H4 (cell line): Measurements from ENCODE around the gene KLHL26. TPM values are rescaled to one million over a fixed set of nuclear protein-coding genes. Genes with fewer than 3 reads are reported as not detected.
A peak's percentile ranks its signal among the peaks of the same experiment; 100 is the strongest.

Experiments used
- DNase-seq: peaks from one replicate; pipeline ENCODE4 v3.0.0-alpha.2; 2015; ENCODE audit warnings: low spot score
- total RNA-seq: library from RNA; depleted of rRNA; stranded (reverse); fragments of >200 nt; shearing (Covaris generic); gene quantifications from 2 replicates; pipeline ENCODE4 v1.2.3, GENCODE V29; 2014

KLHL26 gene
- total RNA-seq, 1 experiment from 2014 or later = 2.3 TPM

DNA sequence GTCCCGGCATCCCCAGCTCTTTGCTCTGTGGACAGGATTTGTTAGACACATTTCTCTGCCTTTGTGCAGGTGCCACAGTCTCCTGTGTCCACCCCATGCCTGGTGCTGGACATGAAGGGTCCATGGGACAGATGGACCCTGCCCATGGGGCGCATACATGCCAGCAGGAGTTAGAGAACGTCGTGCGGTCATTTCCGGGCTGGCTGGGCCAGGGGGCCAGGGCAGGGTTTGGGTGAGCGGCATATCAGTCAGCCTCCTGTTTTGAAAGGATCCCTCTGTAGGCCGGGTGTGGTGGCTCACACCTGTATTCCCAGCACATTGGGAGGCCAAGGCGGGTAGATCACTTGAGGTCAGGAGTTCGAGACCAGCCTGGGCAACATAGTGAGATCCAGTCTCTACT, 11.0 kb downstream of the KLHL26 start:
- DNase-seq = no peak

DNA sequence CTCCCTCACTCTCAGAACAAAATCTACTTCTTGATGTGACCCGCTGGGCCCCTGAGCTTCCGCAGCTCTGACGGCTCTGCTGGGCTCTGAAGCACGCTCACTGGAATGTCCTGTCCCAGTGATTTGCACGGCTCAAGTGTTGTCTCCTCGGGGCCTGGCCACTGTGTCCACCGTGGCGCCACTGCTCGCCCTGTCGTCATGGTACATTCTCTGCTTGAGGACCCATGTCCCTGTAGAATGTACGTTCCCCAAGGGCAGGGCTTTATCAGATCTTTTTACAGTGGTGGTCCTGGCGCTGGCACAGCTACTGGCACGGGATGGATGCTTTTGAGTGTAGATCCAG, 12.1 kb downstream of the KLHL26 start:
- DNase-seq = no peak

DNA sequence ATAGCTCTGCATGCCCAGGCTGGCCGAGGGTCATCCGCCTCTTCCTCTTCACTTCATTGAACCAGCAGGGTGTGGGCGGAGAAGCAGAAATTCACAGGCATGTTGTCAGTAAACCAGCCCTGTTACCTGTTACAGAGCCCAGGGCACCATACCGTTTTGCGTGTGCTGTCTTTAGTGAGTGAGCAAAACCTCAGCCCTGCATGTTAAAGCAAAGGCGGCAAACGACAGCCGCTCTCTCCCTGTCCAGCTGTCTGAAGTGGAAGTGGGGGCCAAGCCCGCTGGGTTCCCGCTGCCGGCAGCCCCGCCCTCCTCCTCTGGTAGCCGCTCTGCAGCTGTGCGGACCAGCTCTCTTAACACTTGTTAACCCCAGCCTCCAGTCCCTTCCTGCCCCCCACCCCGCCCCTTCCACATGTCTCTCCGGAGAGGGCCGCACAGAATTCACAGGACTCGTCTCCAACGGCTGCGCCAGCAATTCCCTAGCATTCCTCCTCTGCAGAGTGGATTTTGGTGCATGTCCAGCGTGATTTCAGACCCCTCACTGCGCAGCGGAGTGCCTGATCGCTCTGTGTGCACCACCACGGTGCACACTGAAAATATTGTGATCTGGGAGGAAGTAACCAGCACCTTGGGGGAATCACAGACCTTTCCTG, 12.7 kb downstream of the KLHL26 start:
- no peak for DNase-seq

DNA sequence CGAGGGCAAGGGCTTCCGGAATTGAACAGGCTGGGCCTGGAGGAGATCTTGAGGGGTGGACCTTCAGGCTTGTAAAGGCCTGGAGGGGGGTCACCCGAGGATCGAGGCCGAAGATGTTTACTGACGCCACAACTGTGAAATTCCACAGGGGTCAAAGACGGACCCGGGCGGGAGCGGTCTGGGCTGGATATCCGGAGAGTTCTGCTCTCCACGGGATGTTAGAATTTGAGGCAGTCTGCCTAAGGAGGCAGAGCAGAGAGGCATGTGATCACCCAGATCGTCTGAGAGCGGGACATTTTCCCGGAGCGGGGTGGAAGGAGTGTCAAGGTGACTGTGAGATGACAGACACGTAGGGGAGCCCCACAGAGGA, 13.2 kb downstream of the KLHL26 start:
- DNase-seq = no peak

DNA sequence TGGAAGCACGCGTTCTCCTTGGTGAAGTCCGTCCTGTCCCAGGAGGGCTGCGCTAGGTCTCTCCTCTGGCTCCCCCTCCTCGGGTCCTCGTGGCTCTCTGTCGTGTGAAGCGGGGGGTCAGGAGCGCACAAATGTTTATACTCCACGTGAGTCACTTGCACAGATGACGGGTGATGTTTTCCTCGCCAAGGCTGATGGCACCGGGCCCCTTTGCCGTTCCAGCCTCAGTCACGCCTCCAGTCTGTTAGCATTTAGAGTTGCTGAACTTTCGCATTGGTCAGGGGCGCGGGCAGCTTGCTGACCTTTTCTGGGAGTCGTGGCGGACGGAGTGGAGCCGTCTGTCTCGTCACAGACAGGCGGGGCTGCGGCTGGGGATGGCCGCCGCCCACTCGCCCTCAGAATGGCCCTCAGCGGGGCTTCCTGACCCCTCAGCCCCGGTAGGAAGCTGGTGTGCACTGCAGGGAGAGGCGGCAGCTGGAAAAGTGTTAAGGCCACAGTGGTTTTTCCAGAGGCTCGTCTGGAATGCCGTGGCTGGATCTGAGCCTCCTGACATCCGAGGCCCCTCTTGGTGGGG, 13.7 kb downstream of the KLHL26 start:
- peak; percentile 69 for DNase-seq

DNA sequence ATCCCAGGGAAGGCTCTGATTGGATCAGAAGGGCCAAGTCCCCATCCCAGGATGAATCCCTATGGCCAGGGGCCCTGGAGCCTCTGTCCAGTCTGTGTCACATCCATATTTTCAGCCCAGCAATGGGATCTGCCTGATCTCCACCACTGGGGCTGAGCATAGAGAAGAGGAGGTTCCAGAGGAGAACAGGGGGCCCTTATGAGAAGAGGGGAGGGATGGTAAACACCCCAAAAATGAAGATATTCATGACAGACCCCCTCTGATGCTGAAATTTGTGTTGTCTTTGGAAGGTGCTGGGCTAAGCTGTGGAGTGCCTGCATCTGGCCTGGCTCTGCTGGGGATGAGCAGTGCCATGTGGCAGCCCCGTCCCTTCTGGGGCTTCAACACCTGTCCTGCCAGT, 14.5 kb downstream of the KLHL26 start:
- no peak for DNase-seq

DNA sequence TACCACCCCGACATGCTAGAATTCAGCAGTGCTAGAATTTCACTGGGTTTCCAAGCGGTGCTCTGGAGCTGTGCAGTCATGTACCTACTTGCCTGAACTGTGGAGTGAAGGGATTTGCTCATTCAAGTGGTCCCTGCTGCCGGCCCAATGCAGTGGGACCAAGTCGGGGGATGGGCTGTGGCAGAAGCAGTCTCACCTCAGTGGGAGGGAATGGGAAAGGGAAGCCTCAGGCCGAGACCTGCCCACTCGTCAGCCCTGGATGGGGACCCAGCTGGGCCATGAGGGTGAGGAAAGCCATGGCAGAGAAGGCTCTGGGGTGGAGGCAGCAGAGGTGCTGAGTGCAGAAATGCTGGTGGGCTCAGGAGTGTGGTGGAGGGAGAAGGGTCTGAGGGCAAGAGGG, 14.9 kb downstream of the KLHL26 start:
- no peak for DNase-seq

DNA sequence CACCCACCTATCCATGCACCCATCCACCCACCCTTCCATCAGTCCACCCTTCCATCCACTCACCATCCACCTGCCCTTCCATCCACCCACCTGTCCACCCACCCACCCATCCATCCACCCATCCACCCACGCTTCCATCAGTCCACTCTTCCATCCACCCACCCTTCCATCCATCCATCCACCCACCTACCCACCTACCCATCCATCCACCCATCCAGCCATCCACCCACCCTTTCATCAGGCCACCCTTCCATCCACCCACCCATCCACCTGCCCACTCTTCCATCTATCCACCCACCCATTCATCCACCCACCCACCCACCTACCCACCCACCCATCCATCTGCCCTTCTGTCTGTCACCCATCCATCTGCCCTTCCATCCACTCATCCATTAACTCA, 17.0 kb downstream of the KLHL26 start:
- DNase-seq = no peak

DNA sequence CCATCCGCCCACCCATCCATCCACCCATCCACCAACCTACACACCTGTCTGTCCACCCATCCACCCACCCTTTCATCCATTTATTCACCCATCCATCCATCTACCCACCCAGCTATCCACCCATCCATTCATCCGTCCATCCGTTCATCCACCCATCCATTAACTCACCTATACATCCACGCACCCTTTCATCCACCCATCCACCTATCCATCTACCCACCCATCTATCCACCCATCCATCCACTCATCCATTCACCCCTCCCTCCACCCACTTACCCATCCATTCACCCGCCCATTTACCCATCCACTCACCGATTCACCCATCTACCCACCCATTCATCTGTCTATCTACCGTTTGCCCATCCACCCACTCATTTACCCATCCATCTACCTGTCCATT, 17.6 kb downstream of the KLHL26 start:
- DNase-seq = no peak

DNA sequence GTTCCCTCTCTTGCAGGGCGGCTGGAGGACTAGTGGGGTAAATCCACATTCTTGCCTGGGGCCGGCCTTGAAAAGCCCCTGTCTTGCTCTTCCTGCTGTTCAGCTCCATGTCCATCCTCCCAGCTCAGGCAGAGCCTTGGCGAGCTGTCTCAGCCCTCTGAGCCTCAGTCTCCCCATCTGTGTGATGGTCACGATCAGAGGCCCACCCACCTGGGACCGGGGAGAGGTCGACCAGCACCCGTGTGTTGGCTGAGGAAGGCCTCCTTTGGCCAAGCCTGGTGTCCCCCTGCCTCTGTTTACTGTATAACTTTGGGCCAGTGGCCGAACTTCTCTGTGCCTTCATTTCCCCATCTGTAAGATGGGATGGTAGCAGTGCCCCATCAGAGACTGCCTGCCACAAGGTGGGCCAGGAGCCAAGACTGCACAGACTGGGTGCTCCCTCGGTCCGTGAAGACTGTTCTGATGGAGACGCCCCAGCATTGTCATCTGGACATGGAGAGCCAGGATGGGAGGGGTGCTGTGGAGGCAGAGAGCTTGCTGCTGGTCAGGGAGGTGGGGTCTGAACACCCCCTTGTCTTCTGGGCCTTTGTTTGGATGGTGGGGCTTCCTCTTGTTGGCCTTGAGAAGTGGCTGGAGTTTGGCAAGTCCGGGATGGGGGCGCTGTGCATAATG, 18.5 kb downstream of the KLHL26 start:
- DNase-seq = no peak

DNA sequence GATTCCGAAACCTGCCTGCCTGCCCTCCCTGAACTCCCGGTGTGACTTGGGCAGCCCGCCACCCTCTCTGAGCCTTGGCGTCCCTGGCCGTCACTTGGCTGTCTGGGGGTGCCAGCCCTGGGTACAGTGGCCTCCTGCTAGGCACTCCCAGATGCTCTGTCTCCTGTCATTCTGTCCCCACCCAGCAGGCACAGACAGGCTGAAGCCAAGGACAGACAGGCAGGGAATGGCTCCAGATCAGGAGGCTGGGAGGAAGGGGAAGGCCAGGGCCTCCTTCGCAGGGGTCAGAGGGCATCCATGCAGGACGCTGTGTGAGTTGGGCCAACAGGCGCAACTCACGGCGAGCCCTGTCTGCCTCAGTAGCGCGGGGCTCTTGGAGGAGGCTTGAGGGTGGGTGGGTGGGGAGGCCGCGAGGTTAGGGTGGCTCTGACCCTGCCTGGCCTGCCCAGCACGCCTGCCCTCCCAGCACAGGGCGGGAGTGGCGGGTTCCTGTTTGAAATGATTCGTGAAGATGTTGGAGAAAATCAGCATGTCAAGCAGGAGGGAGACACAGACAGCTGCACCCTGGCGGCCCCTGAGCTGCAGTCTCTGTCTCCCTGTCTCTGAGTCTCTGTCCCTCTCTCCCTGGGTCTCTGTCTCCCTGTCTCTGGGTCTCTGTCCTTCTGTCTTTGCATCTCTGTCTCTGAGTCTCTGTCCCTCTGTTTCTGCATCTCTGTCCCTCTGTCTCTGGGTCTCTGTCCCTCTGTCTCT, 19.7 kb downstream of the KLHL26 start:
- DNase-seq = no peak

DNA sequence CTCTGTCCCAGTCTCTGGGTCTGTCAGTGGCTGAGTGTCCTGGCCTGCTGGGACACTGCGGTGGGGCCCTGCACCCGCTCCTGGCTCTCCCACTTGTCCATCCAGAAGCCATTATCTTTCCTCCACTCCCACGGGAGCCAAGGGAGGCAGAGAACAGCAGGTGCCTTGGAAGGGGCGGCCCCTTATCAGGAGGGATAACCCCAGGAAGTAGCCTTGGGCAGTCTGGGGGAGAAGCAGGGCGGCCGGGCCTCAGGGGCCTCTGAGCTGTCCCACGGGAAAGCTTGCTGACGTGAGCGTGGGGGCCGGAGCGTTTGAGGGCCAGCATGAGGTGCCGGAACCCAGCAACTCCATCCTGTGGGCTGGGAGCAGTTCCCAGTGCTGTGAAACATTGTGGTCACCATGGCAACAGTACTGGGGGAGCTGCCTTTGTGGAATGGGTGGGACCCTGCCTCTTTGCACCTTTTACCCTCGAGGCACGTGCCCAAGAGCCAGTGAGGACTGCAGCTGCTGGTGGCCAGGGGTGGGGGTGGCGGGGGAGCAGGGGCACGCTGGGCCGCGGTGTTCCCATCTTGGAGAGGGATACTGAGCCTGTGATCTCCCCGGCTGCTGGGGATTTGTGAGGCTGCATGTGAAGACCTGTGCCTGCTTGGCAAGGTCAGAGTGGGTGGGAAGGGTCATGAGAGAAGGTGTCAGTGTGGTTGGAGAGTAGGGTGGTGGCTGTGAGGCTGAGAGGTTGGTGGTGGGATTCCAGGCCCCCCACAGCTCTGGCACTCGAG, 20.9 kb downstream of the KLHL26 start:
- no peak for DNase-seq

DNA sequence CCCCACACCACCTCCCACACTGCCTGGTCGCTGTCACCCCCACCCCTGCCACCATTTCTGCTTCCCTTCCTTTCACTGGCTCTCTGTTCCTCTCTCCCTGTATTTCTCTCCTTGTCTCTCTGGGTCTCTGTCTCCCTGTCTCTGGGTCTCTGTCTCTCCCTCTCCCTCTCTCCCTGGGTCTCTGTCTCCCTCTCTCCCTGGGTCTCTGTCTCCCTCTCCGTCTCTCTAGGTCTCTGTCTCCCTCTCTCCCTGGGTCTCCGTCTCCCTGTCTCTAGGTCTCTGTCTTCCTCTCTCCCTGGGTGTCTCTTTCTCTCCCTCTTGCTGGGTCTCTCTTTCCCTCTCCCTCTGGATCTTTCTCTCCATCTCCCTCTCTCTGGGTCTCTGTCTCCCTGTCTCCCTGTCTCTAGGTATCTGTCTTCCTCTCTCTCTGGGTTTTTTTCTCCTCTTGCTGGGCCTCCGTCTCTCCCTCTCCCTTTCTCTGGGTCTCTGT, 21.6 kb downstream of the KLHL26 start:
- DNase-seq = no peak

DNA sequence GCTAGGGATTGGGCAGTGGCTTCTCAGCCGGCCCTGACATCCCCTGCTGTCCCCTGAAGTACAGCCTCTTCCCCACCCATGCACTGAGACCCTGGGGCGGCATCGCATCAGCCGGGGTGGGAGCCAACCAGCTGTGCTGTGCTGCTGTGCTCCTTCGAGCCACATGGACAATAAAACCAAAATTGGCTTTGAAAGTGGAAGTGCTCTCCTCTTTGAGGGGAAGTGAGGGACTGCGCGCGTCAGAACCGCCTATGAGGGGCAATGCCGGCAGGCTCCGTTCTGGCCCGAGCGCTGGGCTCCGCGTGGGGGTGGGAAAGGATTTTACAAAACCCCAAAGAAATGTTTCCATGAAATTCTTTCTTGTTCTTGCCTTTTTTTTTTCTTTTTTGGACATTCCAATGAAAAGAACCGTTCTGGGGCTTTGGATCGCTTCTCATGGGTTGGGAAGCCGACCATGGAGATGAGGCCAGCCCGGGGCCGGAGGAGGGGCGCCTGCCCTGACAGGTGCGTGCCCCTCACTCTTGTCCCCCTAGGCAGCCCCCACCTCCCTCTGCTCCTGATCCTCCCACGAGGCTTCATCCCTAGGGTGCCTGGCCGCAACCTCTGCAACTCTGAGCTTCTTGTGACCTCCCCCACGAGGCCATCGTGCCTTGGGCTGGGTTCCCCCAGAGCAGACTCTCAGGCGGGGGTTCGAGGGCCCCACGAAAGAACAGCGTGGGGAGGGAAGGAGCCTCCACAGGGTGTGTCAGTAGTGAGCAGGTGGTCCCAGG, 22.6 kb downstream of the KLHL26 start:
- no peak for DNase-seq

DNA sequence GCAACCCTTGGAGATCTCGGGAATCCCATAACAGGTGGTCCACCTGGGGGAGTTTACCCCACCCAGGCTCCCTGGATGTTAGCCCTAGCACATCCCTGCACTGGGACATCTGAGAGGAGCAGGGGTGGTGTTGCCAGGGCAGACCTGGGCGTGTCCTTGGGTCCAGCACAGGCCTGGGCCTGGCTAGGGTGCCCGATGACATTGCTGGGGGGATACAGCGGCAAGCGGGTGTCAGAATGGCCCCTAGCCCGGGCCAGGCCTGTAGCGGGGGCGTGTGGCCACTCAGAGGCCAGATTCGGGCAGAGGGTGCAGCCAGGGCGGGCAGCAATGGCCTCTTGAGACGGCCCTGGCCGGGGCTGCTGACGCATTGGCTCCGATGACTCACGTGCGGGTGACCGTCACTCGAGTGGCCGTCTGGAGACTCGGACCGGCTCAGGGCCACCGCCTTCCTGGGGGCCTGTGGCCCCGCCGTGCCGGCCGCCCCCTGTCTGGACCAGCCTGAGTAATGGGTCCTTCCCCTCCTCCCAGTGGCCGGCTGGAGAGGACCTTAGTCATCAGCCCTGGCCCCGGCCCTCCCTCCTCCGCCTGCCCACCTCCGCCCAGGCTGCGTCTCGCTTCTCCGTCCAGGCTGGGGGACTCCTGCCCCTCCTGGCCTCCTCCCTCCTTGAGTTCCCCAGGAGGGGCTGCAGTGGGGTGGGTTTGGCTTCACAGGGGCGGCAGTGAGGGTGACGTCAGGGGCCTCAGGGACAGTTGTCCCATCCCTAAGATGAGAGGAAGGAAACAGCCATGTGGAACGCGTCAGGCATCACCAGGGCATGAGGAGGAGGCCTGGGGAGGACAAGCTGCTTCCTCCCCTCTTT, 23.5 kb downstream of the KLHL26 start:
- peak; percentile 69 for DNase-seq

DNA sequence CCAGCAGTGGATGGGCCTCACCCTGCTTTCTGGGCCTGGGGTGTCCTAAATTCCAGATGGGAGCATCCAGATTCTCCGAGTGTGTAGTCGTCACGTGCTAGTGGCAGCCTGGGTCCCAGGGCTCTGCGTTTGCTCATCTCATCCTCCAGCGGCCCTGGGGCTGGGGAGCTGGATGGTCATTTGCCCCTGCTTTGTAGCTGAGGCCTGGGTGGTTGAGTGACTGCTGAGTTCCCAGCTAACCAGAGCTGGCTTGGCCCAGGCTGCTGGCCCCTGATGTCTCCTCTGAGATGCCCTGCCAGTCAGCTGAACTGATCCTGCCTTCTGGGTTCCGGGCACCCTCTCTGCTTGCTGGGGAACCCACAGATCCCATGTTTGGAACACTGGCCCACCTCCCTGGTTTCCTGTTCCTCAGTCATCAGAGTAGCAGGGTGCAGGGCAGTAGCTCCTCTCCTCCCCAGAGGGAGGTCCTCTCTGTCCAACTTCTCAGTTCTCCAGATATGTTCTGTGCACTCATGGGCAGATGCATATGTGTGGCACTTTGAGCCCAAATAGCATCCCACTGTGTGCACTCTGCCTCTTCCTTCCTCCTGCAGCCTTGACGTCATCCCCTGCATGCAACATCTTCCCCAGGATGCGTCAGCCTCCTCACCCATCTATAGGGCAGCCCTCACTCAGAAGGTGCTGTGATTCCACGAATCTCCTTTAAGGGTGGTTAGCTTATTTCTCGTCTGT, 24.3 kb downstream of the KLHL26 start:
- DNase-seq = no peak

DNA sequence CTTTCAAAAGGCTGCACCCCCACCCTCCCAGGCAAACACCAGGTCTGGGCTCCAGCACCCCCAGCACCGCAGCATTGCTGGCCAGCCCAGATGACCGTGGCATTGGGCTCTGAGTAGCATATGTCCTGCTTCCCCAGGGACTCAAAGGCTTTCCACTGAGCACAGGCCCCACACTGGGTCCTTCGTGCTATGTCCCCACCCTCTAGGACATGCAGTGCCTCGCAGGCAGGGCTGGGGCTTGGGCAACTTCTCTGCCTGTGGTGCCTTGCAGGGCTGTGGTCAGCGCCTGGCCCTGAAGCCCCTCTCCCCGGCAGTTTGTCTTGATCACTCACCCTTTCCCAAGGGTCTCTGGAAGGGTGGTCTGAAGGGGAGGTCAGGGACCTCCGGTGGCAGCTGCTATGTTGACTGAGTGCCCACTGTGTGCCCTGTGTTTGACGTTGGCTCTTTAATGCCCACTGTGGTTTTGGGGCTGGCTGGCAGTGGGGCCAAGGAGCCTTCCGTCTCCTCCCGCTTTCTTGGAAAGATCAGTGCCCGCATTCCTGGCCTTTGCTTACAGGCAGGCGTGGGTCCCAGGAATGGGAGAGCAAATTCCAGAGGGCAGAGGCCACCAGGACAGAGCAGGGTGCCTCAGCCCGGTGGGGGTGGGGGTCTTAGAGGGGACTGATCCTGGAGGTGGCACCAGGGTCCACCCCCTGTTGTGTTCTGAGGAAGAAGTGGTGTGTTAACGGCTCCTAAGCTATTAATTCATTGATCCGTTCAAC, 26.3 kb downstream of the KLHL26 start:
- DNase-seq = no peak

DNA sequence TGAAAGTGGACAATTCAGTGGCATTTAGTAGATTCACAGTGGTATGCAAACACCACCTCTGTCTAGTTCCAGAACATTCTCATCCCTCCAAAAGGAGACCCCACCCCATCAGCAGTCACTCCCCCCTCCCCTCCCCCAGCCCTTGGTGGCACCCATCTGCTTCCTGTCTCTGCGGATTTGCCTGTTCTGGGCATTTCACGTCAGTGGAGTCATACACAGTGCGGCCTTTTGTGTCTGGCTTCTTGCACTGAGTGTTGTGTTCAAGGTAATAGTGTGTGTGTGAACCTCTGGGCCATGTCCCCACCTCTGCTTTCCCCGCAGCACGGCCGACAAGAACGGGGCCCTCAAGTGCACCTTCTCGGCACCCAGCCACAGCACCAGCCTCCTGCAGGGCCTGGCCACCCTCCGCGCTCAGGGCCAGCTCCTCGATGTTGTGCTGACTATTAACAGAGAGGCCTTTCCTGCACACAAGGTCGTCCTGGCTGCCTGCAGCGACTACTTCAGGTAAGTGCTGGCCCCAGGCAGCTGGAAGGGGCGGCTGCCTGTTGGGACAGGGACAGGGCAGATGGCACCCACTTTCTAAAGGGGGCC, 27.2 kb downstream of the KLHL26 start:
- no peak for DNase-seq
